Fibroblast of the aortic adventitia (primary cell): ENCODE results near the gene MYOM1. TPM values are rescaled to one million over a fixed set of nuclear protein-coding genes. Genes with fewer than 3 reads are reported as not detected.

Source experiments
- DNase-seq: peaks from one replicate; pipeline ENCODE4 v3.0.0-alpha.2; 2010; ENCODE audit warnings: low read depth
- H3K4me3 ChIP-seq: 2 replicates; pipeline ENCODE4 v1.5.1; 2011; ENCODE audit warnings: low read depth, mild to moderate bottlenecking, control low read depth, low read length, moderate library complexity
- total RNA-seq: library from RNA; depleted of rRNA; stranded (reverse); fragments of >200 nt; gene quantifications from 2 replicates; pipeline ENCODE4 v1.2.3, GENCODE V29; 2012; ENCODE audit warnings: low replicate concordance
- TF ChIP-seq, protein P1 (sequence below): IDR thresholded peaks from 2 replicates; pipeline ENCODE4 v1.5.1; 2011; ENCODE audit warnings: mild to moderate bottlenecking, low read length, control low read depth, inconsistent platforms; ENCODE audit not compliant: insufficient read depth

Gene MYOM1
- total RNA-seq, 1 donor, result 0.90 TPM

- TF ChIP-seq, protein P1, sequence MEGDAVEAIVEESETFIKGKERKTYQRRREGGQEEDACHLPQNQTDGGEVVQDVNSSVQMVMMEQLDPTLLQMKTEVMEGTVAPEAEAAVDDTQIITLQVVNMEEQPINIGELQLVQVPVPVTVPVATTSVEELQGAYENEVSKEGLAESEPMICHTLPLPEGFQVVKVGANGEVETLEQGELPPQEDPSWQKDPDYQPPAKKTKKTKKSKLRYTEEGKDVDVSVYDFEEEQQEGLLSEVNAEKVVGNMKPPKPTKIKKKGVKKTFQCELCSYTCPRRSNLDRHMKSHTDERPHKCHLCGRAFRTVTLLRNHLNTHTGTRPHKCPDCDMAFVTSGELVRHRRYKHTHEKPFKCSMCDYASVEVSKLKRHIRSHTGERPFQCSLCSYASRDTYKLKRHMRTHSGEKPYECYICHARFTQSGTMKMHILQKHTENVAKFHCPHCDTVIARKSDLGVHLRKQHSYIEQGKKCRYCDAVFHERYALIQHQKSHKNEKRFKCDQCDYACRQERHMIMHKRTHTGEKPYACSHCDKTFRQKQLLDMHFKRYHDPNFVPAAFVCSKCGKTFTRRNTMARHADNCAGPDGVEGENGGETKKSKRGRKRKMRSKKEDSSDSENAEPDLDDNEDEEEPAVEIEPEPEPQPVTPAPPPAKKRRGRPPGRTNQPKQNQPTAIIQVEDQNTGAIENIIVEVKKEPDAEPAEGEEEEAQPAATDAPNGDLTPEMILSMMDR, result no peak
- DNase-seq, result no peak
- no peak overlapping the region for H3K4me3 ChIP-seq
Observed at GRCh38 chr18:3214855-3215637, 4.7 kb downstream of the MYOM1 start.

- no peak for DNase-seq
- TF ChIP-seq, protein P1, result no peak
- no peak overlapping the region for H3K4me3 ChIP-seq
Observed at GRCh38 chr18:3213300-3214059, 6.3 kb downstream of the MYOM1 start.

DNA sequence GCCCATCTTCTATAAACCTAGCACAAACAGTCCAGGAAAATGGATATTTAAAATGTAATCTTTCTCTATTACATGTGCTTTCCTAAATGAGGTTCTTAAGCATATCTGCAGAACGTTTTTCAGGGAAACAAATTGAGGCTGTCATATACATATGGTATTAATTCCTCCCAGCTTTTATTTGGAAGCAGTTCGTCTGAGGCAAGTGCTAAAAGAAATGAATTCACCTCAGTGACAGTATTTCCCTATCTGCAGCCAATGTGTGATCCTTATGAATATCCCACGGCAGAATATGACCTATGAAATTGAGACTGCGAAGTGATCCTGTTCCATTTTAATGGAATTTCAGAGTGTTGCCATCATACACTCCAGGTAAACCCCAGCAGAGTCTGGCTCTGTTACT lies 7.1 kb downstream of the MYOM1 start:
- no peak for DNase-seq
- TF ChIP-seq, protein P1, result no peak
- H3K4me3 ChIP-seq, result no peak overlapping the region

DNA sequence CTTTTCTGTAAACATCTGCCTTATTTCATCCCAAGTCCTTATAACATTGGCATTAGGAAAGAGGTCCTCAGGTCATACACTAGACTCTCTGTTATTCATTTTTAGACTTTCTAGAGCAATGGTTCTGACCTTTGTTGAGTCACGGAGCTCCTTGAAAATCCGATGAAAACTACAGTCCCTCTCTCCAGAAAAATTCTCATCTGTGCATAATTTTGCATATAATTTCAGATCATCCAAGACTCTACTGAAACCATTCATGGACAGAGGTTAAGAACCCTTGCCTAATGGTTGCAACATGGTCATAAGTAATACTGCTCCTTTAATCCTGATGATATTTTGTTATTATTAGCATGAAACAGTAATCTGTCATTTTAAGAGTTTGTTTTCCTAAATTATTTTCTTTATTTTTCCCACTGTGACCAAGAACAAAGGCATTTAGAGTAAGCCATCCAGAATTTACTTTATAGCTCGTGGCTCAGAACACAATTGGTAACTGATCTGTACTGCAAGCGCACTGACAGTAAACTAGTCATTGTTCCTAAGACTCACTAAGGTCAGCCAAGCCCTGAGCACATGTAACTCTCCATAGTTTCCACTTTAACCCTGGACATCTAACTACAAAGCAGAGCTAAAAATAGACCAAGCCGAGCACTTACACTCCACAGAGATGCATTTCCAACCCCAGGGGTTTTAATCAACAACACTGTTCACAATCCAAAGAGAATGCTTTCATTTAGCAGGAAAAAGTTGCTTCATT lies 8.4 kb downstream of the MYOM1 start:
- TF ChIP-seq, protein P1, result no peak
- DNase-seq, result peak; percentile 33
- no peak overlapping the region for H3K4me3 ChIP-seq

GRCh38 chr18:3209859-3210569 lies 9.8 kb downstream of the MYOM1 start:
- no peak for DNase-seq
- no peak overlapping the region for H3K4me3 ChIP-seq
- TF ChIP-seq, protein P1, result no peak

- TF ChIP-seq, protein P1, result no peak
- no peak overlapping the region for H3K4me3 ChIP-seq
- no peak for DNase-seq
Observed at GRCh38 chr18:3207565-3207964, 12.2 kb downstream of the MYOM1 start.
